Measurements from ENCODE around the gene SEMA3C.
A peak's percentile ranks its signal among the peaks of the same experiment; 100 is the strongest.

SEMA3C gene

GRCh38 chr7:80916770-80917741 is 1.8 kb downstream of the SEMA3C start (continued):
- TF ChIP-seq ZNF280D (tag by site-specific recombination; IDR thresholded peaks at IDR 0.05) = no peak
- TF ChIP-seq ZNF664 (tag by site-specific recombination; IDR thresholded peaks at IDR 0.05) = no peak
- no peak for TF ChIP-seq ZIC2 (tag by site-specific recombination; IDR thresholded peaks at IDR 0.05)
- no peak for TF ChIP-seq ZNF692 (tag by site-specific recombination; IDR thresholded peaks at IDR 0.05)
- TF ChIP-seq ZNF138 (tag by site-specific recombination; IDR thresholded peaks at IDR 0.05; ENCODE audit: borderline replicate concordance) = no peak
- TF ChIP-seq YY2 (tag by site-specific recombination; IDR thresholded peaks at IDR 0.05) = no peak
- no peak for TF ChIP-seq ZNF175 (tag by site-specific recombination; IDR thresholded peaks at IDR 0.05)
- no peak for TF ChIP-seq ZNF354C (tag by site-specific recombination; IDR thresholded peaks at IDR 0.05; ENCODE audit: borderline replicate concordance, low read depth)
- TF ChIP-seq ZNF555 (tag by site-specific recombination; conservative IDR thresholded peaks at IDR 0.05) = no peak
- no peak for TF ChIP-seq ZNF530 (tag by site-specific recombination; IDR thresholded peaks at IDR 0.05; ENCODE audit: low read depth)
- TF ChIP-seq ZNF501 (tag by site-specific recombination; IDR thresholded peaks at IDR 0.05) = no peak
- TF ChIP-seq ZNF600 (tag by site-specific recombination; IDR thresholded peaks at IDR 0.05) = peak; percentile 28; the same call in 1 of the 2 replicates
- no peak for TF ChIP-seq ZFP41 (tag by site-specific recombination; IDR thresholded peaks at IDR 0.05; ENCODE audit: borderline replicate concordance)
- no peak for TF ChIP-seq ZNF529 (tag by site-specific recombination; IDR thresholded peaks at IDR 0.05; ENCODE audit: insufficient replicate concordance)
- peak; percentile 41; the same call in 1 of the 2 replicates for TF ChIP-seq ZNF394 (tag by site-specific recombination; IDR thresholded peaks at IDR 0.05; ENCODE audit: borderline replicate concordance)
- TF ChIP-seq SP7 (tag by site-specific recombination; IDR thresholded peaks at IDR 0.05) = no peak
- peak; percentile 77; the same call in 1 of the 2 replicates for TF ChIP-seq ZNF366 (tag by site-specific recombination; conservative IDR thresholded peaks at IDR 0.05)
- no peak for TF ChIP-seq ZNF404 (tag by site-specific recombination; IDR thresholded peaks at IDR 0.05)
- no peak for TF ChIP-seq ZNF558 (tag by site-specific recombination; IDR thresholded peaks at IDR 0.05)
- TF ChIP-seq GLIS2 (tag by site-specific recombination; IDR thresholded peaks at IDR 0.05) = no peak
- TF ChIP-seq ZSCAN5A (tag by site-specific recombination; IDR thresholded peaks at IDR 0.05) = no peak
- TF ChIP-seq ZNF654 (tag by site-specific recombination; IDR thresholded peaks at IDR 0.05; ENCODE audit: low read depth) = peak; percentile 4; the same call in 1 of the 2 replicates
- TF ChIP-seq ZNF514 (tag by site-specific recombination; IDR thresholded peaks at IDR 0.05) = no peak
- no peak for TF ChIP-seq ZNF639 (tag by site-specific recombination; IDR thresholded peaks at IDR 0.05)
- peak; percentile 49; the same call in 1 of the 2 replicates for TF ChIP-seq ZBTB17 (tag by site-specific recombination; IDR thresholded peaks at IDR 0.05)
- no peak for TF ChIP-seq ZNF16 (tag by site-specific recombination; IDR thresholded peaks at IDR 0.05; ENCODE audit: low read depth)
- no peak for TF ChIP-seq ZNF350 (tag by site-specific recombination; IDR thresholded peaks at IDR 0.05)
- no peak for TF ChIP-seq ZBTB8A (tag by site-specific recombination; IDR thresholded peaks at IDR 0.05)
- TF ChIP-seq ZNF2 (tag by site-specific recombination; IDR thresholded peaks at IDR 0.05) = peak; percentile 35; the same call in 1 of the 2 replicates
- no peak for TF ChIP-seq ZNF777 (tag by site-specific recombination; IDR thresholded peaks at IDR 0.05; ENCODE audit: borderline replicate concordance)
- TF ChIP-seq PRDM1 (tag by site-specific recombination; IDR thresholded peaks at IDR 0.05) = no peak
- no peak for TF ChIP-seq ZBTB1 (tag by site-specific recombination; IDR thresholded peaks at IDR 0.05)
- no peak for TF ChIP-seq ZBTB48 (tag by site-specific recombination; IDR thresholded peaks at IDR 0.05)
- TF ChIP-seq ZNF292 (tag by site-specific recombination; IDR thresholded peaks at IDR 0.05; ENCODE audit: borderline replicate concordance, low read depth) = no peak
